ENCODE data around the gene AMPH.
"Not testable (repeated sequence)": the region's sequence is repeated elsewhere in the genome, so short reads cannot be mapped to it uniquely, and the experiment has no call there.

Gene AMPH

DNA sequence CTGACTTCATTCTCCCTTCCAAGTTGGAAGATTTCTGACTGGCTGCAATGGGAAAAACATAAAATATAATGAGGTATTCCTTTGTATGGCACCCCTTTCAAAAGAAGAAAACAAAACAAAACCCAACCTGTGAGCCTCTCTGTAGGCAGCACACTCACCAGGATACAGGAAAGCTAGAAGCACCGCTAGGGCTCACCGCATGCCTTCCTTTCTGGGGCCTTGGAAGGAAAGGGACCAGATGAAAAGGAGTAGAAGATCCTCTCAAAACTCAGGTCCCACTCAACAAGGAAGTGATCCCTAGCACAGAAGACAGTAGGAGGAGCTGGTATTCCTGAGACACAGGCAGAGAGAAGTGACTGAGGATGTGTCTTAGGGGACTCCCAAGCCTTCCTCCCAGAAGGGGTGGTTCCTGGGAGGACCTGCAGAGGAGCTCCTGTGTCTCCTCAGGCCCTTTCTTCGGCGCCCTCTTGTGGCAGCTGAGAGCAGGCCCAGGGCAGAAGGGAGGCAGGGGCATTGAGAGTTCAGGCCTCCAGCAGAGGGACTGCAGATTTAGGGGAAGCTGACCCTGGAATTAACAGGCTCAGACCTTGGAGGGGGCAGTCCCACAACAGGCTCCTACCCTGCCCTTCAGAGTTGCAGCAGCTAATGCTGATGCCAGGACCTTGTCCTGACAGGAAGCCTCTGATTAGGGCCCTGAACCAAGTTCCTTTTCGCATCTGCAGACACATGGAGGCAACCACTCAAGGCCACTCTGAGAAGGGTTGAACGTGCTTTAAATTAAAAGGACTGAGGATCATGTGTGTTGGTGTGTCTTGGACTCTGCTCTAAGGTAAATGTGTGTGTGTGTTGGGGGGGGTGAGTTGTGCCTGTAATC lies 285.6 kb downstream of the AMPH start:
- DNase-seq, result peak; percentile 51

- not testable (repeated sequence) for DNase-seq
These were observed 286.4 kb downstream of the AMPH start for GRCh38 chr7:38344741-38345140.

GRCh38 chr7:38342135-38342534 lies 289.0 kb downstream of the AMPH start:
- DNase-seq, result not testable (repeated sequence)

GRCh38 chr7:38341172-38341705 lies 289.9 kb downstream of the AMPH start:
- DNase-seq, result not testable (repeated sequence)

DNA sequence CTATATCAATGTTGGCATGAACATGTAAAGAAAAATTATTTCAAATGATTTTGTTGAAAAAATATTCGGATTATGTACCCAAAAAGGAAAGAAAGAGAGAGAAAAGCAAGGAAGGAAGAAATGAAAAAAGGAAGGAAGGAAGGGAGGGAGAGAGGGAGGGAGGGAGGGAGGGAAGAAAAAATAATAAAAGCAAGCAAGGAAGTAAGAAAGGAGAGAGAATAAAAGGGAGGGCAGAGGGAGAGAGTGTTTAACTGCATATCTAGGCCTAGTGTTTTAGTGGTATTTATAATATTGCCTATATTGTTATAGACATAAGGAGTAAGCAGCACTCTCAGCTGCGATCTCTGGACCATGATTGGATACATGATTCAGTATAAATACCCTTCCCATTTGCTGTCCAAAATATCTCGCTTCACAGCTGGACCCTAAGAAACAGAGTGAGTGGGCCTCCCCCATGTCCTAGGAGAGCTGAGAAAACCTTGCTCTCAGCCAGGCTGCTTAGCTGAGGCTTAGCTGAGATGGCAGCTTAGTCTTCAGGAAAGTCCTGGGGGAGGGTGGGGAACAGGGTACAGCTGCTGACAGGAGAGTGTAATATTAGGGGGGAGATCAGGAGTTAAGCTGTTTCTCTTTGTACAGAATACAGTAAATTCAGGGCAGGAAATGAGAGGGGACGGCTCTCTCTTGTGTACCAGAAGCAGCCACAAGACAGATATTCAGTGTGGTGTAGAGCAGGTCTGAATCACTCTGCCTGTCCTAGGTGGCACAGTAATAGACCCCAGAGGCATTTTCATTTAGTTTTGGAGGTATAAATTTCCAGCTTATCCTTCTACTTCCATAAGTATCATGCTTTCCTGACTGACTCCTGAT lies 291.0 kb downstream of the AMPH start:
- DNase-seq, result no peak

DNA sequence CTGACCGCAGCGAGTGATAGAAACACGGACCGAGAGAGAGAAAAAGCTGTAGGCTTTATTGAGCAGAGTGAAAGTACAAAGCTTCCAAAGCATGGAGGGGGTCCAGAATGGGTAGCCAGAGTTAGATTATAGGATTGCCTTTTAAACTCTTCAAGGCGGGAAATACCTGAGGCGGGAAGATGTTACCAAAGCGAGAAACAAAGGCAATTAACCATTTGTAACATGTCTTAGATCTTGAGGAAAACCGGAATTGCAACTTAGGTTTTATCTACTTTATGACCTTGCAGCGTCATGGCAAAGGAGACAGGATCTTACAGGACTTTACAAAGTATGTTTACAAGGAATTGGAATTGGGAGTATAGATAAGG lies 295.0 kb downstream of the AMPH start:
- DNase-seq, result not testable (repeated sequence)

GRCh38 chr7:38335492-38336147 lies 295.6 kb downstream of the AMPH start:
- DNase-seq, result peak; percentile 87

- no peak for DNase-seq
These were observed 296.1 kb downstream of the AMPH start for GRCh38 chr7:38335128-38335491.

- no peak for DNase-seq
These were observed 297.0 kb downstream of the AMPH start for GRCh38 chr7:38334163-38334562.
